ENCODE measurements around the gene ARHGAP25. TPM values are rescaled to one million over a fixed set of nuclear protein-coding genes. Genes with fewer than 3 reads are reported as not detected.

The ARHGAP25 gene
- total and polyA plus RNA-seq, 2 of the 4 experiments (the other 2 are of a cell fraction): 0.29 to 0.36 TPM

- CTCF ChIA-PET: no interaction called here
- no TSS peak for BruUV-seq (replicated peaks)
- H3K9ac ChIP-seq (ENCODE audit: low read depth, low read length): no peak overlapping the region
- H2BK5ac ChIP-seq (ENCODE audit: low read depth, low read length, poor library complexity, severe bottlenecking): peak overlapping the region; percentile 17
- peak overlapping the region; percentile 13; the same call in 1 of the 2 replicates for H4K91ac ChIP-seq (ENCODE audit: insufficient read depth, low read depth, low read length)
- peak overlapping the region; percentile 78 for H2BK20ac ChIP-seq (ENCODE audit: low read depth, low read length)
- DNase-seq: peak; percentile 68
- peaks cover 18% of the 10 kb centered on the region for H3K9me1 ChIP-seq (ENCODE audit: insufficient read depth, low read length)
- no peak overlapping the region for H3K56ac ChIP-seq (ENCODE audit: extremely low read depth, insufficient read depth, low read length)
- peak overlapping the region; percentile 6; the same call in 1 of the 2 replicates for H3K18ac ChIP-seq (ENCODE audit: low read depth, low read length)
- POLR2A ChIA-PET (ENCODE audit: unreplicated experiment): no interaction called here
- no peak overlapping the region for H3K4me2 ChIP-seq (ENCODE audit: low read depth, low read length)
- H3K9me3 ChIP-seq (ENCODE audit: control insufficient read depth, insufficient read depth, low read length): no peaks in the 10 kb centered on the region
- H3K27ac ChIP-seq (ENCODE audit: insufficient read depth, low read length): no peak overlapping the region
- H3K14ac ChIP-seq (replicated peaks; ENCODE audit: low read depth, low read length): peak overlapping the region; percentile 81
- TF ChIP-seq RCOR1 (IDR thresholded peaks at IDR 0.05; ENCODE audit: insufficient replicate concordance, low read length) (no peak), CTCF (conservative IDR thresholded peaks at IDR 0.05; ENCODE audit: low read depth, low read length) (no peak), MAZ (IDR thresholded peaks at IDR 0.05; ENCODE audit: borderline replicate concordance, low read depth, low read length) (no peak), NFE2L2 (IDR thresholded peaks at IDR 0.05; ENCODE audit: low read depth, low read length) (no peak), ELK1 (IDR thresholded peaks at IDR 0.05; ENCODE audit: borderline replicate concordance, low read depth, low read length) (no peak), SMC3 (IDR thresholded peaks at IDR 0.05; ENCODE audit: low read depth, low read length) (no peak), CHD1 (IDR thresholded peaks at IDR 0.05; ENCODE audit: low read depth, low read length) (no peak), FOS (IDR thresholded peaks at IDR 0.05; ENCODE audit: low read depth, low read length) (no peak), RFX5 (IDR thresholded peaks at IDR 0.05; ENCODE audit: low read depth, low read length) (no peak), RAD21 (IDR thresholded peaks at IDR 0.05; ENCODE audit: low read length) (no peak), BHLHE40 (IDR thresholded peaks at IDR 0.05; ENCODE audit: low read depth, low read length) (no peak), USF2 (IDR thresholded peaks at IDR 0.05; ENCODE audit: low read depth, low read length) (no peak), MXI1 (IDR thresholded peaks at IDR 0.05; ENCODE audit: borderline replicate concordance, low read depth, low read length) (no peak), POLR2A (IDR thresholded peaks at IDR 0.05; ENCODE audit: low read depth, low read length) (no peak)
- H2AK5ac ChIP-seq (ENCODE audit: low read depth, low read length): peak overlapping the region; percentile 63; the same call in 1 of the 2 replicates
- dilution Hi-C loops (cut with HindIII; ENCODE audit: low sequenced_read_pairs, unreplicated experiment): no loop called here
- H3K79me1 ChIP-seq (ENCODE audit: low read depth in 1 of 2, low read length in 2 of 2): no peaks in the 10 kb centered on the region
- H3K4ac ChIP-seq (ENCODE audit: low read depth, low read length): peak overlapping the region; percentile 58; the same call in 1 of the 2 replicates
- in situ Hi-C loops (cut with MboI; ENCODE audit: low sequenced_read_pairs): no loop called here
- H2BK120ac ChIP-seq (ENCODE audit: low read depth, low read length): peak overlapping the region; percentile 58; the same call in 1 of the 2 replicates
- H2AFZ ChIP-seq (replicated peaks; ENCODE audit: low read length, poor library complexity): peak overlapping the region; percentile 79
- H3K4me3 ChIP-seq (ENCODE audit: insufficient read depth, low read depth, low read length): no peak overlapping the region
- WGBS, 2 experiments (ENCODE audit: extremely low coverage in 2 of 2, insufficient read length in 1 of 2): no CpG with 5 or more reads among the region's 3 CpGs
- H4K5ac ChIP-seq (ENCODE audit: low read depth, low read length): no peak overlapping the region; the same call in 1 of the 2 replicates
- H3K23ac ChIP-seq (ENCODE audit: low read depth, low read length): peak overlapping the region; percentile 63; the same call in 1 of the 2 replicates
- peaks cover 30% of the 10 kb centered on the region for H3K4me1 ChIP-seq (ENCODE audit: control insufficient read depth, insufficient read depth, low read length)
- intact Hi-C loops (cut with micrococcal nuclease): no loop called here
- no peak overlapping the region for H2AK9ac ChIP-seq (replicated peaks; ENCODE audit: low read depth, low read length, poor library complexity)
- ATAC-seq (ENCODE audit: low read depth): peak; percentile 35; the same call in 1 of the 2 replicates
- peak overlapping the region in 1 of 2 experiments; percentile 53; a peak in 1 of 4 replicates for H4K8ac ChIP-seq (ENCODE audit: low read depth in 2 of 2, low read length in 2 of 2)
- no peaks in the 10 kb centered on the region for H3K27me3 ChIP-seq (ENCODE audit: control insufficient read depth, insufficient read depth, low read length)
- H2BK15ac ChIP-seq (ENCODE audit: low read depth, low read length): peak overlapping the region; percentile 34; the same call in 1 of the 3 replicates
- H4K20me1 ChIP-seq (ENCODE audit: insufficient read depth, low read length): no peaks in the 10 kb centered on the region
- no peaks in the 10 kb centered on the region for H3K36me3 ChIP-seq (ENCODE audit: control insufficient read depth, insufficient read depth, low read length)
Observed at GRCh38 chr2:68771211-68771751, 36.7 kb downstream of the ARHGAP25 start.
